GM18858 (cell line): ENCODE data around the gene MYCBPAP.

ENCODE experiments used
- ATAC-seq: cut with Tn5 transposase; IDR thresholded peaks from one replicate; pipeline ENCODE4 v1.9.1; 2021; ENCODE audit not compliant: unreplicated experiment

MYCBPAP gene

GRCh38 chr17:50507871-50508572 is at the start of gene MYCBPAP:
MYCBPAP (plus strand) TSS chr17:50508439; CDS start chr17:50508675, 236 bp downstream.
- ATAC-seq = no peak

DNA sequence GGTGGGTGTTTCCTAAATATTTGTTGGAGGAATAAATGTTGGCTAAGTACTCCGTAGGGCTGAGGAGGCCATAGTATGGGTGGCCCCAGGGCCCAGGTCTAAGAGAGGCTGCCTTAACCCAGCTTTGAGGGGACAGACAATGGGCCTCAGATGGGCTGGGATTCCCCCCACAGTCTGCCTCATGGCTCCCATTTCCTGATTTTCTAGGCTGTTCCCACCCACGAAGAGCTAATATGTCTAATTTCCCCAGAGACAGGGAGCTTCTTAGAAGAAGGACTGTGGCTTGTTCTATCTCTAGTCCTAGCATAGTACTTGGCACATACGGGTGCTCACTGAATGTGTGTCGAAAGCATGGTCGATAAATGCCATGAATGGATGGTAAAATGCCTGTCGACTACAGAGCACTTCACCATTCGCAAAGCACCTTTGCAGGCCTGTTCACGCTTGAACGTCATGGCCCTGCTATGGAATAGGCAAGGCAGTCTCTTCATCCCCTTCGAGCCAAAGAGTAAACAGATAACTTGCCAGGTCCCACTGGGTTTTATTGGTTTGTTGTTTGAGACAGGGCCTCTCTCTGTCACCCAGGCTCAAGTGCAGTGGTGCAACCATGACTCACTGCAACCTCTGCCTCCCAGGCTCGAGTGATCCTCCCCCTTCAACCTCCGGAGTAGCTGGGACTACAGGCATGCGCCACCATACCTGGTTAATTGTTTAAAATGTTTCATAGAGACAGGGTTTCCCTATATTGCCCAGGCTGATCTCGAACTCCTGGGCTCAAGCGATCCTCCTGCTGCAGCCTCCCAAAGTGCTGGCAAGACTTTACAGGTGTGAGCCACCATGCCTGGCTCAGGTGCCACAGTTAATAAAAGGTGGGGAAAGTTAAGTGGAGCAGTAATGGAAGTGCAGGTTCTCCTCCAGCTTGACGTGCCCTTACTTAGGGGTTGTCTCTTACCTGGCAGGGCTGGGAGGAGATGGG is 49.2 kb upstream of the MYCBPAP start:
- ATAC-seq = no peak

- no peak for ATAC-seq
Measured at GRCh38 chr17:50459756-50460155, 48.5 kb upstream of the MYCBPAP start.

GRCh38 chr17:50460831-50461526 is 47.3 kb upstream of the MYCBPAP start:
- no peak for ATAC-seq

- ATAC-seq = no peak
Measured at GRCh38 chr17:50461550-50462132, 46.6 kb upstream of the MYCBPAP start.

GRCh38 chr17:50462446-50462845 is 45.8 kb upstream of the MYCBPAP start:
- no peak for ATAC-seq

GRCh38 chr17:50464121-50464520 is 44.1 kb upstream of the MYCBPAP start:
- ATAC-seq = no peak

GRCh38 chr17:50464736-50465135 is 43.5 kb upstream of the MYCBPAP start:
- ATAC-seq = no peak

DNA sequence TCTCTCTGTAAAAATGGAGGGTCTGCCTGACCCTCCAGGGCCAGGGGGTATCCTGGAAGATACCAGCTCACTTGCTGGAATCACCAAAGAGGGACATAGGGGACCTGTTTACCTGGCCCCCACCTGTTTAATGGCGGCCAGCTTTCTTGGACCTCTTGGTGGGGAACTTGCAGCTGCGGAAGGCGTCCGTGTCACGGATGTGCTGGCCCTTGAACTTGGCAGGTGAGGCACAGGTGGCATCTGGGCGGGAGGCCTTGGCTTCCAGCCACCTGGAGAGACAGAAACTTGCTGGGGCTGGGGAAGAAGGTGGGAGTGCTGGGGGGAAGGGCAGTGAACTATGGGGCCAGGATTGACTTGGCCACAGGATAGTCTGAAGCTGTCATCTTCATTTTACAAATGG is 43.1 kb upstream of the MYCBPAP start:
- ATAC-seq = no peak

GRCh38 chr17:50465635-50466034 is 42.6 kb upstream of the MYCBPAP start:
- no peak for ATAC-seq

GRCh38 chr17:50466371-50467113 is 41.7 kb upstream of the MYCBPAP start:
- no peak for ATAC-seq

DNA sequence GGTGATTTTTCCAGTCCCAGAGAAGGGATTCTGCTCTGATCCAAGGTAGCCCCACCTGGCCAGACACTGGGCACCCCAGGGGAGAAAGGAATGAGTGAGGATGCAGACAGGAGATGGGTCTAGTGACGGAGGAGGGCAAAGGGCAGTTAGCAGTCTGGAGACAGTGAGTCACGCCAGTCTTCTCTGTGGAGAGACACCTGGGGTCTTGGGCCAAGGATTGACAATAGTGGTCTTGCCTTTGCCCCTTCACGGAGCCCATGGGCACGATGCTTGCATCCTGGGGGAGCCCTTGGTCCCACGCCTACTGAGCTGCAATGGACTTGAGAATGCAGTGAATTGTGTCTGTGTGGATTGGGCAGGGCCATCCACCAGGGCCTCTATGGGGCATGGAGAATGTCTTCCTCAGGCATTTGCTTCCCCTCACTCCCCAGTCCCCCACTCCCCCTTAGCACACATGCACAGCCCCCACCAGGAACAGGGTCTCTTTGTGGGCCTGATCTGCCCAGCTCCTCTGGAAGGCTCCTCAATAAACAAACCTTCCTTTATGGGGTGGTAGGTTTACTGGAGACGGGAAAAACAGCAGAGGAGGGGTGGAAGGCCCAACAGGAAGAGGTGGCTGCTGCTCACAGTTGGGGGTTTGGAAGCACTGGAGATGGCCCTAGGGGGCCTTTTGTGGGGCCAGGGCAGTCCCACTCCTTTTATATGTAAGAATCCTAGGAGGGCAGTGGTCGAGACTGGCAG is 41.0 kb upstream of the MYCBPAP start:
- no peak for ATAC-seq

GRCh38 chr17:50467855-50468303 is 40.4 kb upstream of the MYCBPAP start:
- ATAC-seq = no peak

DNA sequence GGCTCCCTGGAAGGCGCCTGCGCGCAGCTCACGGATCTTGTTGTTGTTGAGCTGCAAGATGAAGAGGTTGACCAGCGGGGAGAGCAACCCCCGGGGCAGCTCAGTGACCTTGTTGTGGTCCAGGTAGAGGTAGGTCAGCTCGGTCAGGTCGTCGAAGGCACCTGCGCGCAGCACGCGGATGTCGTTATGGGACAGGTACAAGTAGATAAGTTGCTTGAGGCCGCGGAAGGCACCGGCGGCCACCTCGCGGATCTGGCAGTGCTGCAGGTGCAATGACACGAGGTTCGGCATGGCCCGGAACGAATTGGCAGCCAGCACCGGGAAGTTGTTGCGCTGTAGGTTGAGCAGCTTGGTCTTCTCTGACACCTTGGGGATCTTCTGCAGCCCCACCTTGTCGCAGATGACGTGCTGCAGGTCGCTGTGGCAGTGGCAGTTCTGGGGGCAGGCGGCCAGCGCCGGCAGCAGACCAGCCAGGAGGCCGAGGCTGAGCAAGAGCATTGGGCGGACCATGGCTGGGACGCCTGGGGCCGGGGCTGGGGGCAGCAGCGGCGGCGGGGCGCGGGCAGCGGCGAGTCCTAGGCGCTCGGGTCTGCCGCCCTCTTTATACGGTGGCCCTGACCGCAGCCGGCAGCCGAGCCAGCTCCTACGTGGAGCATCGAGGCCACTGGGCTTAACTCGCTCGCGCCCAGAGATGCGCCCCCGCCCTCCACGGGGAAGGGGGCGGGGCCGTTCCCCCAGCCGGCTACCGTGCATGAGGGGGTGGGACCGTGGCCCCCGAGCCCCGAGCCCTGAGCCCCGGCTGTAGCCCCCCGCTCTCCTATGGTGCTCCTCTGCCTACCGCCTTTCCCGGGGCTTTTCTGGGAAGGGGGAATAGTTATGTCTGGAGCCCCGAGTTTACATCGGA is 39.7 kb upstream of the MYCBPAP start, which contains the start of gene CHAD:
Gene CHAD, minus strand, starts transcription at position 577 of the 904 bp plus-strand sequence. Its CDS starts 67 bp downstream, at position 510.
- no peak for ATAC-seq

- ATAC-seq = no peak
Measured at GRCh38 chr17:50469208-50469605, 39.0 kb upstream of the MYCBPAP start.

- no peak for ATAC-seq
Measured at GRCh38 chr17:50469671-50470305, 38.5 kb upstream of the MYCBPAP start.

DNA sequence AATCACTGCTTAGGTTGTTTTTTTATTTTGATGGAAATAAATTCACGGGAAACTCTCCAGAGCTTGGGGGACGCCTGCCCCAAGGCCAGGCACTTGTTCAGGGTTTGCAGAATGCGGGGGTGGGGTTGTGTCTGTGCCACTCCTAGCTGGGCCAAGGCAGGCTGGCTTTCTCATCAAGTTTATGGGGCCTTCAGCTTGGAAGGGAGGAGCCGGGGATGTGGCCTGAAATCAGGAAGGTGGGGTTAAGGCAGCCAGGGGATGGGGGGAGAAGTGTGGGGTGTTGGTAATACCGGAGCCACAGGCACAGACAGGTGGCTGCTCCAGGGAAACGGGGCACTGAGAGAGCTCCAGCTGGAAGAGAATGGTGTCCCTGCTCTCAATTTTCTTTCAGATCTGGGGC is 37.8 kb upstream of the MYCBPAP start:
- no peak for ATAC-seq
